ENCODE measurements around the gene TWIST2.

The TWIST2 gene

GRCh38 chr2:238872026-238872425, 24.1 kb downstream of the TWIST2 start:
- DNase-seq: no peak

GRCh38 chr2:238872628-238873380, 24.9 kb downstream of the TWIST2 start:
- no peak for DNase-seq

- no peak for DNase-seq
Measured at GRCh38 chr2:238873381-238873801, 25.5 kb downstream of the TWIST2 start.

GRCh38 chr2:238873841-238874240, 26.0 kb downstream of the TWIST2 start:
- no peak for DNase-seq

- no peak for DNase-seq
Measured at GRCh38 chr2:238874330-238875050, 26.6 kb downstream of the TWIST2 start.

- DNase-seq: no peak
Measured at GRCh38 chr2:238875101-238875470, 27.2 kb downstream of the TWIST2 start.

GRCh38 chr2:238875471-238876231, 27.8 kb downstream of the TWIST2 start:
- no peak for DNase-seq

GRCh38 chr2:238876232-238876630, 28.3 kb downstream of the TWIST2 start:
- DNase-seq: no peak

- DNase-seq: no peak
Measured at GRCh38 chr2:238878051-238878735, 30.3 kb downstream of the TWIST2 start.

GRCh38 chr2:238879043-238879442, 31.2 kb downstream of the TWIST2 start:
- DNase-seq: no peak

- no peak for DNase-seq
Measured at GRCh38 chr2:238879621-238880377, 31.9 kb downstream of the TWIST2 start.

- DNase-seq: no peak
Measured at GRCh38 chr2:238881353-238882081, 33.6 kb downstream of the TWIST2 start.

GRCh38 chr2:238882082-238882755, 34.3 kb downstream of the TWIST2 start:
- DNase-seq: no peak

GRCh38 chr2:238883421-238883901, 35.6 kb downstream of the TWIST2 start:
- DNase-seq: no peak

GRCh38 chr2:238884122-238884811, 36.4 kb downstream of the TWIST2 start:
- no peak for DNase-seq

- no peak for DNase-seq
Measured at GRCh38 chr2:238884812-238885408, 37.0 kb downstream of the TWIST2 start.

GRCh38 chr2:238886453-238887094, 38.7 kb downstream of the TWIST2 start:
- no peak for DNase-seq

GRCh38 chr2:238887616-238888015, 39.7 kb downstream of the TWIST2 start:
- DNase-seq: no peak

Measured in nucleus accumbens (tissue), 56 donors.